ENCODE measurements around the gene ECM1.

Gene ECM1

GRCh38 chr1:150484861-150485260 lies 23.0 kb upstream of the ECM1 start:
- DNase-seq (ENCODE audit: low read depth), result peak; percentile 20
- TF ChIP-seq, protein P1, sequence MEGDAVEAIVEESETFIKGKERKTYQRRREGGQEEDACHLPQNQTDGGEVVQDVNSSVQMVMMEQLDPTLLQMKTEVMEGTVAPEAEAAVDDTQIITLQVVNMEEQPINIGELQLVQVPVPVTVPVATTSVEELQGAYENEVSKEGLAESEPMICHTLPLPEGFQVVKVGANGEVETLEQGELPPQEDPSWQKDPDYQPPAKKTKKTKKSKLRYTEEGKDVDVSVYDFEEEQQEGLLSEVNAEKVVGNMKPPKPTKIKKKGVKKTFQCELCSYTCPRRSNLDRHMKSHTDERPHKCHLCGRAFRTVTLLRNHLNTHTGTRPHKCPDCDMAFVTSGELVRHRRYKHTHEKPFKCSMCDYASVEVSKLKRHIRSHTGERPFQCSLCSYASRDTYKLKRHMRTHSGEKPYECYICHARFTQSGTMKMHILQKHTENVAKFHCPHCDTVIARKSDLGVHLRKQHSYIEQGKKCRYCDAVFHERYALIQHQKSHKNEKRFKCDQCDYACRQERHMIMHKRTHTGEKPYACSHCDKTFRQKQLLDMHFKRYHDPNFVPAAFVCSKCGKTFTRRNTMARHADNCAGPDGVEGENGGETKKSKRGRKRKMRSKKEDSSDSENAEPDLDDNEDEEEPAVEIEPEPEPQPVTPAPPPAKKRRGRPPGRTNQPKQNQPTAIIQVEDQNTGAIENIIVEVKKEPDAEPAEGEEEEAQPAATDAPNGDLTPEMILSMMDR (IDR thresholded peaks at IDR 0.05; ENCODE audit: control insufficient read depth, insufficient read depth, low read depth, low read length, missing control alignments), result peak; percentile 64
- H3K4me3 ChIP-seq (ENCODE audit: control insufficient read depth, low read depth, low read length), result no peak overlapping the region

GRCh38 chr1:150486966-150487762 lies 20.7 kb upstream of the ECM1 start, which contains the start of gene TARS2:
Gene TARS2 (plus strand): TSS chr1:150487419. CDS start chr1:150487451, 32 bp downstream.
- TF ChIP-seq, protein P1 (IDR thresholded peaks at IDR 0.05; ENCODE audit: control insufficient read depth, insufficient read depth, low read depth, low read length, missing control alignments), result peak; percentile 16
- peak; percentile 97 for DNase-seq (ENCODE audit: low read depth)

GRCh38 chr1:150487763-150488115 lies 20.2 kb upstream of the ECM1 start:
- TF ChIP-seq, protein P1 (IDR thresholded peaks at IDR 0.05; ENCODE audit: control insufficient read depth, insufficient read depth, low read depth, low read length, missing control alignments), result no peak
- peak overlapping the region; percentile 83 for H3K4me3 ChIP-seq (ENCODE audit: control insufficient read depth, low read depth, low read length)
- DNase-seq (ENCODE audit: low read depth), result no peak

More at GRCh38 chr1:150486966-150487762, 20.7 kb upstream of the ECM1 start, which contains the start of gene TARS2:
- peak within 1 kb of the TSS; percentile 83 for H3K4me3 ChIP-seq (ENCODE audit: control insufficient read depth, low read depth, low read length)

GRCh38 chr1:150493175-150493574 lies 14.7 kb upstream of the ECM1 start:
- TF ChIP-seq, protein P1 (IDR thresholded peaks at IDR 0.05; ENCODE audit: control insufficient read depth, insufficient read depth, low read depth, low read length, missing control alignments), result no peak
- no peak for DNase-seq (ENCODE audit: low read depth)
- no peak overlapping the region for H3K4me3 ChIP-seq (ENCODE audit: control insufficient read depth, low read depth, low read length)

GRCh38 chr1:150498342-150498741 lies 9.6 kb upstream of the ECM1 start:
- TF ChIP-seq, protein P1 (IDR thresholded peaks at IDR 0.05; ENCODE audit: control insufficient read depth, insufficient read depth, low read depth, low read length, missing control alignments), result no peak
- no peak overlapping the region for H3K4me3 ChIP-seq (ENCODE audit: control insufficient read depth, low read depth, low read length)
- no peak for DNase-seq (ENCODE audit: low read depth)

- H3K4me3 ChIP-seq (ENCODE audit: control insufficient read depth, low read depth, low read length), result no peak overlapping the region
- TF ChIP-seq, protein P1 (IDR thresholded peaks at IDR 0.05; ENCODE audit: control insufficient read depth, insufficient read depth, low read depth, low read length, missing control alignments), result no peak
- DNase-seq (ENCODE audit: low read depth), result no peak
Measured at GRCh38 chr1:150505431-150505830, 2.5 kb upstream of the ECM1 start.
